Spinal cord (tissue), 10 donors: ENCODE data around the gene AOAH. TPM values are rescaled to one million over a fixed set of nuclear protein-coding genes. Genes with fewer than 3 reads are reported as not detected.

Experiments
- DNase-seq, 6 donors: peaks; one replicate each; pipeline versions ENCODE4 v3.0.0 to v3.0.0-alpha.2; 2013 to 2015; ENCODE audit warnings: low spot score in 6 of 6, low read depth in 4 of 6
- H3K27ac ChIP-seq: one replicate; pipeline ENCODE4 v1.5.1; 2013; ENCODE audit warnings: low read depth, low read length, control low read depth
- H3K27me3 ChIP-seq: one replicate; pipeline ENCODE4 v1.6.1; 2013; ENCODE audit warnings: low read length; ENCODE audit not compliant: control insufficient read depth, insufficient read depth
- H3K36me3 ChIP-seq: one replicate; pipeline ENCODE4 v1.6.1; 2013; ENCODE audit warnings: low read length; ENCODE audit not compliant: control insufficient read depth, insufficient read depth
- H3K4me1 ChIP-seq: one replicate; pipeline ENCODE4 v1.6.1; 2013; ENCODE audit warnings: low read length; ENCODE audit not compliant: control insufficient read depth, insufficient read depth
- H3K4me3 ChIP-seq: one replicate; pipeline ENCODE4 v1.5.1; 2013; ENCODE audit warnings: low read depth, low read length, control low read depth
- H3K9me3 ChIP-seq: one replicate; pipeline ENCODE4 v1.6.1; 2013; ENCODE audit warnings: low read length; ENCODE audit not compliant: control insufficient read depth, insufficient read depth
- WGBS: methylation state at CpG from one replicate; pipeline ENCODE4 v1.1.5; 2013; ENCODE audit warnings: missing lambda C conversion rate; ENCODE audit not compliant: insufficient coverage; 5-methylcytosine and 5-hydroxymethylcytosine counted together
- long read RNA-seq, 4 donors: transcript quantifications; one replicate each; lab custom pipeline, GENCODE V29; 2026
- polyA plus RNA-seq, 2 donors: library from polyadenylated mRNA; unstranded; fragments of 120-200 nt; gene quantifications; one replicate each; pipeline ENCODE4 v1.2.1, GENCODE V29; 2013; ENCODE audit not compliant: insufficient read length in 2 of 2
- total RNA-seq, 2 donors: library from RNA; depleted of rRNA in 1 of 2; stranded (reverse); fragments of 120-200 nt in 1 of 2; fragments of >200 nt in 1 of 2; gene quantifications; one replicate each; pipeline versions ENCODE4 v1.2.3 to v1.2.4, GENCODE V29; 2013 to 2014
- donor health status: healthy.

Gene AOAH
- 1 to 10 TPM; 5.3 to 8.1 TPM for total RNA-seq
- polyA plus RNA-seq, result 1 to 10 TPM; 4.2 to 5.3 TPM
- long read RNA-seq, donor 1, result 0 reads
- long read RNA-seq, donor 2, result 0 reads
- long read RNA-seq, donor 3, result 0 reads
- long read RNA-seq, donor 4, result 0 reads

- no peak within 1 kb of the TSS for H3K27ac ChIP-seq
- WGBS, result 76% methylated on average over 7 of the region's 14 CpGs
- no peak within 1 kb of the TSS for H3K4me3 ChIP-seq
- H3K27me3 ChIP-seq, result no peaks in the 10 kb centered on the region
- peak in 1 of 6 donors; percentile 15 for DNase-seq
- H3K36me3 ChIP-seq, result no peaks in the 10 kb centered on the region
- no peaks in the 10 kb centered on the region for H3K9me3 ChIP-seq
- no peaks in the 10 kb centered on the region for H3K4me1 ChIP-seq
Observed at GRCh38 chr7:36723951-36724664, at the start of gene AOAH. AOAH (minus strand) TSS chr7:36724494; CDS start chr7:36724148, 346 bp downstream.

GRCh38 chr7:36766451-36766850 is 42.2 kb upstream of the AOAH start:
- Histone ChIP-seq H3K4me3 (no peak overlapping the region), H3K27me3 (no peaks in the 10 kb centered on the region), H3K9me3 (no peaks in the 10 kb centered on the region), H3K36me3 (no peaks in the 10 kb centered on the region), H3K27ac (no peak overlapping the region), H3K4me1 (no peaks in the 10 kb centered on the region)
- WGBS, result no CpG with 5 or more reads among the region's 1 CpG
- peak in 1 of 6 donors; percentile 63 for DNase-seq

- no peaks in the 10 kb centered on the region for H3K27me3 ChIP-seq
- H3K27ac ChIP-seq, result no peak overlapping the region
- no peak overlapping the region for H3K4me3 ChIP-seq
- no peaks in the 10 kb centered on the region for H3K36me3 ChIP-seq
- 50% methylated on average over 2 of the region's 4 CpGs for WGBS
- no peaks in the 10 kb centered on the region for H3K9me3 ChIP-seq
- DNase-seq, result no peak
- no peaks in the 10 kb centered on the region for H3K4me1 ChIP-seq
Observed at GRCh38 chr7:36765605-36766004, 41.3 kb upstream of the AOAH start.

GRCh38 chr7:36764929-36765328 is 40.6 kb upstream of the AOAH start:
- Histone ChIP-seq H3K4me3 (no peak overlapping the region), H3K9me3 (no peaks in the 10 kb centered on the region), H3K4me1 (no peaks in the 10 kb centered on the region), H3K36me3 (no peaks in the 10 kb centered on the region), H3K27me3 (no peaks in the 10 kb centered on the region), H3K27ac (no peak overlapping the region)
- no peak for DNase-seq
- WGBS, result no CpG with 5 or more reads among the region's 5 CpGs

GRCh38 chr7:36763132-36763816 is 39.0 kb upstream of the AOAH start:
- Histone ChIP-seq H3K4me1 (no peaks in the 10 kb centered on the region), H3K9me3 (no peaks in the 10 kb centered on the region), H3K27me3 (no peaks in the 10 kb centered on the region), H3K27ac (no peak overlapping the region), H3K4me3 (no peak overlapping the region), H3K36me3 (no peaks in the 10 kb centered on the region)
- WGBS, result 91% methylated on average over 8 of the region's 10 CpGs
- no peak for DNase-seq

- Histone ChIP-seq H3K27ac (no peak overlapping the region), H3K27me3 (no peaks in the 10 kb centered on the region), H3K9me3 (no peaks in the 10 kb centered on the region), H3K4me1 (no peaks in the 10 kb centered on the region), H3K36me3 (no peaks in the 10 kb centered on the region), H3K4me3 (no peak overlapping the region)
- no peak for DNase-seq
- WGBS, result 83% methylated on average over 2 of the region's 2 CpGs
Observed at GRCh38 chr7:36762394-36762793, 38.1 kb upstream of the AOAH start.

- no peak for DNase-seq
- Histone ChIP-seq H3K36me3 (no peaks in the 10 kb centered on the region), H3K4me3 (no peak overlapping the region), H3K27ac (no peak overlapping the region), H3K4me1 (no peaks in the 10 kb centered on the region), H3K9me3 (no peaks in the 10 kb centered on the region), H3K27me3 (no peaks in the 10 kb centered on the region)
- no CpG with 5 or more reads among the region's 2 CpGs for WGBS
Observed at GRCh38 chr7:36761835-36762234, 37.5 kb upstream of the AOAH start.

- no peak overlapping the region for H3K4me3 ChIP-seq
- DNase-seq, result no peak
- H3K27me3 ChIP-seq, result no peaks in the 10 kb centered on the region
- 89% methylated on average over 3 of the region's 7 CpGs for WGBS
- H3K4me1 ChIP-seq, result no peaks in the 10 kb centered on the region
- H3K9me3 ChIP-seq, result no peaks in the 10 kb centered on the region
- H3K27ac ChIP-seq, result no peak overlapping the region
- H3K36me3 ChIP-seq, result no peaks in the 10 kb centered on the region
Observed at GRCh38 chr7:36760856-36761762, 36.8 kb upstream of the AOAH start.

- no CpG with 5 or more reads among the region's 1 CpG for WGBS
- Histone ChIP-seq H3K4me3 (no peak overlapping the region), H3K27me3 (no peaks in the 10 kb centered on the region), H3K9me3 (no peaks in the 10 kb centered on the region), H3K27ac (no peak overlapping the region), H3K4me1 (no peaks in the 10 kb centered on the region), H3K36me3 (no peaks in the 10 kb centered on the region)
- no peak for DNase-seq
Observed at GRCh38 chr7:36758879-36759278, 34.6 kb upstream of the AOAH start.
